HEK293 (cell line): ENCODE results near the gene ABCA1.

Source experiments
- CTCF ChIA-PET: fragments of 350-600 bp; formaldehyde crosslinking; extraction: SDS; loops from one replicate; lab custom pipeline; 2021; ENCODE audit warnings: antibody characterized with exemption; lab: Yijun Ruan, JAX
- POLR2A ChIA-PET: fragments of 300-600 bp; formaldehyde crosslinking; extraction: SDS; loops from one replicate; lab custom pipeline; 2020; ENCODE audit warnings: antibody characterized with exemption, inconsistent platforms; lab: Yijun Ruan, JAX
- H3K27ac ChIP-seq: fragments of 200-500 bp; sonication (Bioruptor generic); 2 replicates; pipeline ENCODE4 v1.5.1; 2014; ENCODE audit warnings: low read depth, low read length, control low read depth, inconsistent platforms; ENCODE audit errors: extremely low read depth
- H3K36me3 ChIP-seq, 2 experiments: fragments of 200-500 bp in 1 of 2; sonication (Bioruptor generic) in 1 of 2; 1 replicate in 1 of 2; 2 replicates in 1 of 2; pipeline ENCODE4 v1.5.1; 2014 to 2017; ENCODE audit warnings: inconsistent platforms in 2 of 2, low read length in 2 of 2; ENCODE audit not compliant: control insufficient read depth in 2 of 2, insufficient read depth in 1 of 2
- H3K4me1 ChIP-seq: fragments of 200-500 bp; sonication (Bioruptor generic); 2 replicates; pipeline ENCODE4 v1.5.1; 2014; ENCODE audit warnings: mild to moderate bottlenecking, low read length, inconsistent platforms; ENCODE audit not compliant: control insufficient read depth, insufficient read depth
- H3K4me3 ChIP-seq: 2 replicates; pipeline ENCODE4 v1.5.1; 2011; ENCODE audit warnings: low read depth, mild to moderate bottlenecking, control low read depth, low read length, moderate library complexity
- H3K9me3 ChIP-seq: fragments of 200-500 bp; sonication (Bioruptor generic); 2 replicates; pipeline ENCODE4 v1.5.1; 2014; ENCODE audit warnings: low read depth, low read length, inconsistent platforms; ENCODE audit not compliant: control insufficient read depth, insufficient read depth
- FEZF1 ChIP-seq: fragments of 450-650 bp; formaldehyde crosslinking; IDR thresholded peaks from 2 replicates; pipeline ENCODE4 v1.5.1; 2016; ENCODE audit warnings: missing biosample characterization, missing genetic modification characterization
- SP2 ChIP-seq: fragments of 450-650 bp; formaldehyde crosslinking; IDR thresholded peaks from 2 replicates; pipeline ENCODE4 v1.5.1; 2016; ENCODE audit warnings: missing biosample characterization, missing genetic modification characterization
- TRIM28 ChIP-seq: IDR thresholded peaks from 2 replicates; pipeline ENCODE4 v1.6.1; 2011; ENCODE audit warnings: low read length, control low read depth, borderline replicate concordance
- YY2 ChIP-seq: fragments of 450-650 bp; formaldehyde crosslinking; IDR thresholded peaks from 2 replicates; pipeline ENCODE4 v1.5.1; 2016; ENCODE audit warnings: missing biosample characterization, missing genetic modification characterization
- ZBTB20 ChIP-seq: fragments of 450-650 bp; formaldehyde crosslinking; IDR thresholded peaks from 2 replicates; pipeline ENCODE4 v1.5.1; 2016; ENCODE audit warnings: missing biosample characterization, missing genetic modification characterization
- ZNF133 ChIP-seq: fragments of 450-650 bp; formaldehyde crosslinking; IDR thresholded peaks from 2 replicates; pipeline ENCODE4 v1.5.1; 2016; ENCODE audit warnings: missing biosample characterization, missing genetic modification characterization
- ZNF211 ChIP-seq: fragments of 450-650 bp; formaldehyde crosslinking; IDR thresholded peaks from 2 replicates; pipeline ENCODE4 v1.5.1; 2016; ENCODE audit warnings: low read depth, missing biosample characterization, missing genetic modification characterization
- ZNF221 ChIP-seq: fragments of 450-650 bp; formaldehyde crosslinking; IDR thresholded peaks from 2 replicates; pipeline ENCODE4 v1.5.1; 2017; ENCODE audit warnings: missing biosample characterization, missing genetic modification characterization, borderline replicate concordance
- ZNF350 ChIP-seq: fragments of 450-650 bp; formaldehyde crosslinking; IDR thresholded peaks from 2 replicates; pipeline ENCODE4 v1.5.0; 2017; ENCODE audit warnings: missing biosample characterization, mild to moderate bottlenecking, missing genetic modification characterization
- ZNF423 ChIP-seq: fragments of 450-650 bp; formaldehyde crosslinking; IDR thresholded peaks from 2 replicates; pipeline ENCODE4 v1.5.1; 2016; ENCODE audit warnings: missing biosample characterization, missing genetic modification characterization
- ZNF473 ChIP-seq: fragments of 450-650 bp; formaldehyde crosslinking; IDR thresholded peaks from 2 replicates; pipeline ENCODE4 v1.5.1; 2017; ENCODE audit warnings: missing biosample characterization, missing genetic modification characterization
- ZNF560 ChIP-seq: fragments of 450-650 bp; formaldehyde crosslinking; IDR thresholded peaks from 2 replicates; pipeline ENCODE4 v1.5.1; 2017; ENCODE audit warnings: missing biosample characterization, missing genetic modification characterization, borderline replicate concordance
- ZNF596 ChIP-seq: fragments of 450-650 bp; IDR thresholded peaks from 2 replicates; pipeline ENCODE4 v1.5.0; 2018; ENCODE audit warnings: missing biosample characterization, mild to moderate bottlenecking, missing genetic modification characterization, moderate library complexity
- ZNF658 ChIP-seq: fragments of 450-650 bp; formaldehyde crosslinking; IDR thresholded peaks from 2 replicates; pipeline ENCODE4; 2016; ENCODE audit warnings: missing biosample characterization, missing genetic modification characterization
- ZNF747 ChIP-seq: fragments of 450-650 bp; formaldehyde crosslinking; IDR thresholded peaks from 2 replicates; pipeline ENCODE4 v1.5.1; 2016; ENCODE audit warnings: missing biosample characterization, missing genetic modification characterization
- ZNF76 ChIP-seq: fragments of 450-650 bp; formaldehyde crosslinking; IDR thresholded peaks from 2 replicates; pipeline ENCODE4; 2016; ENCODE audit warnings: low read depth, missing biosample characterization, missing genetic modification characterization, borderline replicate concordance
- ZNF792 ChIP-seq: fragments of 450-650 bp; formaldehyde crosslinking; IDR thresholded peaks from 2 replicates; pipeline ENCODE4 v1.5.1; 2016; ENCODE audit warnings: missing biosample characterization, missing genetic modification characterization
- ZXDB ChIP-seq: fragments of 450-650 bp; formaldehyde crosslinking; IDR thresholded peaks from 2 replicates; pipeline ENCODE4 v1.5.1; 2016; ENCODE audit warnings: missing biosample characterization, missing genetic modification characterization
- TF ChIP-seq, protein P1 (sequence below): fragments of 450-650 bp; formaldehyde crosslinking; IDR thresholded peaks from 2 replicates; pipeline ENCODE4 v1.5.1; 2016; ENCODE audit warnings: missing biosample characterization, missing genetic modification characterization
- TF ChIP-seq, protein P2 (sequence below): fragments of 450-650 bp; formaldehyde crosslinking; IDR thresholded peaks from 2 replicates; pipeline ENCODE4 v1.5.1; 2016; ENCODE audit warnings: missing biosample characterization, missing genetic modification characterization
- TF ChIP-seq, protein P3 (sequence below): fragments of 450-650 bp; formaldehyde crosslinking; IDR thresholded peaks from 2 replicates; pipeline ENCODE4 v1.5.1; 2017; ENCODE audit warnings: missing biosample characterization, missing genetic modification characterization
- TF ChIP-seq, protein P4 (sequence below): fragments of 450-650 bp; formaldehyde crosslinking; IDR thresholded peaks from 2 replicates; pipeline ENCODE4 v1.5.1; 2016; ENCODE audit warnings: missing biosample characterization, missing genetic modification characterization
- TF ChIP-seq, protein P5 (sequence below): fragments of 450-650 bp; formaldehyde crosslinking; IDR thresholded peaks from 2 replicates; pipeline ENCODE4 v1.5.1; 2017; ENCODE audit warnings: missing biosample characterization, missing genetic modification characterization

The ABCA1 gene

DNA sequence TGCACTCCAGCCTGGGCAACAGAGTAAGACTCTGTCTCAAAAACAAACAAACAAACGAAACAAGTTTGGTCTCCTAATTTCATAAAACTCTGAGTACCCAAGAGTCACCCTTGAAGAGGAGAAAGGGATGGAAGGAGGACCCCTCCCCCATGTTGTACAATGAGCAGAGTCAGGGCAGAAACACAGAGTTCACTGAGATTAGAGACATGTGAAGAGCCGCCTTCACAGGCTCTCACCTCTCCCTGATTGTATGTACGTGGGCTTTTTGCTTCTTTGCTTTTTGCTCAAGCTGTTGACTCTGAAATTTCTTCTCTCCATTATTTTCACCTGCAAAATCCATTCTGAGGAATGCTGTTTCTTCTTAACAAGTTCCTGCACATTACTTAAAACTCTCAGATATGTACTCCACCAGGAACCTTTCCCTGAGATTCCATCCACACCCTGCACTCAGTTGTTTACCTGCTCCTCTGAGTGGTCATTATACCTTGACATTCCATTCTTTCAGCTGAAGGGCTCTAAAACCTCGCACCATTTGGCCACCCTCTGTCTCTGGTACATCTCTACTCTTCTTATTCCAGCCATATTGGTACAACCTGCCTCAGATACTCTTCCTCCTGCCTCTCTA, 44.4 kb upstream of the ABCA1 start:
- H3K4me3 ChIP-seq = no peak overlapping the region
- POLR2A ChIA-PET = interaction anchor here (1.0 kb wide), 1 partner anchor 272 kb away, joined by 3 read pairs; the partner anchor contains the start of gene SLC44A1

DNA sequence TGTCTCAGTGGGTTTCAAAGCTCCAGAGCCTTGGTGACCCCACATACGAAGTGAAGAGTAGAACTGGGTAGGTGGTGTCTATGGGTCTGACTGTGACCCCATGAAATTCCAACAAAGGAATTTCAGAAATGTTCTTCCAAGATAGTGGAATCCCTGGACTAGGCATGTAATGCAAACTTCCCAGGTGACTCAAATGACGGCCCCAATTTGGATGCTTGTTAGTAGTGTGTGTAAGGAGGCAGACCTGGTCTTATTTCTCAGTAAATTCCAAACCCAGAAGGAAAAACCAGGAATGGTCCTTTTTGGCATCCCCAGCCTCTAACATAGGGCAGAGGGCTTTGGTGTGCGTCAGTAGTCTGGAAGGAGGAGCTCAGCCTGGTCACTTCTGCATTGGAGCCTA, 43.6 kb upstream of the ABCA1 start:
- Histone ChIP-seq H3K36me3 (no peaks in the 10 kb centered on the region), H3K9me3 (no peaks in the 10 kb centered on the region), H3K4me3 (no peak overlapping the region), H3K4me1 (no peaks in the 10 kb centered on the region), H3K27ac (no peak overlapping the region)
- TF ChIP-seq, protein P1, sequence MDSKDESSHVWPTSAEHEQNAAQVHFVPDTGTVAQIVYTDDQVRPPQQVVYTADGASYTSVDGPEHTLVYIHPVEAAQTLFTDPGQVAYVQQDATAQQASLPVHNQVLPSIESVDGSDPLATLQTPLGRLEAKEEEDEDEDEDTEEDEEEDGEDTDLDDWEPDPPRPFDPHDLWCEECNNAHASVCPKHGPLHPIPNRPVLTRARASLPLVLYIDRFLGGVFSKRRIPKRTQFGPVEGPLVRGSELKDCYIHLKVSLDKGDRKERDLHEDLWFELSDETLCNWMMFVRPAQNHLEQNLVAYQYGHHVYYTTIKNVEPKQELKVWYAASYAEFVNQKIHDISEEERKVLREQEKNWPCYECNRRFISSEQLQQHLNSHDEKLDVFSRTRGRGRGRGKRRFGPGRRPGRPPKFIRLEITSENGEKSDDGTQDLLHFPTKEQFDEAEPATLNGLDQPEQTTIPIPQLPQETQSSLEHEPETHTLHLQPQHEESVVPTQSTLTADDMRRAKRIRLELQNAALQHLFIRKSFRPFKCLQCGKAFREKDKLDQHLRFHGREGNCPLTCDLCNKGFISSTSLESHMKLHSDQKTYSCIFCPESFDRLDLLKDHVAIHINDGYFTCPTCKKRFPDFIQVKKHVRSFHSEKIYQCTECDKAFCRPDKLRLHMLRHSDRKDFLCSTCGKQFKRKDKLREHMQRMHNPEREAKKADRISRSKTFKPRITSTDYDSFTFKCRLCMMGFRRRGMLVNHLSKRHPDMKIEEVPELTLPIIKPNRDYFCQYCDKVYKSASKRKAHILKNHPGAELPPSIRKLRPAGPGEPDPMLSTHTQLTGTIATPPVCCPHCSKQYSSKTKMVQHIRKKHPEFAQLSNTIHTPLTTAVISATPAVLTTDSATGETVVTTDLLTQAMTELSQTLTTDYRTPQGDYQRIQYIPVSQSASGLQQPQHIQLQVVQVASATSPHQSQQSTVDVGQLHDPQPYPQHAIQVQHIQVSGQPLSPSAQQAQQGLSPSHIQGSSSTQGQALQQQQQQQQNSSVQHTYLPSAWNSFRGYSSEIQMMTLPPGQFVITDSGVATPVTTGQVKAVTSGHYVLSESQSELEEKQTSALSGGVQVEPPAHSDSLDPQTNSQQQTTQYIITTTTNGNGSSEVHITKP (tag by site-specific recombination) = no peak
- TF ChIP-seq FEZF1 (tag by site-specific recombination) = no peak
- no peak for TF ChIP-seq TRIM28
- no peak for TF ChIP-seq SP2 (tag by site-specific recombination)
- no peak for TF ChIP-seq ZNF658 (tag by site-specific recombination)
- TF ChIP-seq ZNF473 (tag by site-specific recombination) = no peak
- no peak for TF ChIP-seq YY2 (tag by site-specific recombination)
- no peak for TF ChIP-seq ZNF560 (tag by site-specific recombination)
- TF ChIP-seq, protein P2, sequence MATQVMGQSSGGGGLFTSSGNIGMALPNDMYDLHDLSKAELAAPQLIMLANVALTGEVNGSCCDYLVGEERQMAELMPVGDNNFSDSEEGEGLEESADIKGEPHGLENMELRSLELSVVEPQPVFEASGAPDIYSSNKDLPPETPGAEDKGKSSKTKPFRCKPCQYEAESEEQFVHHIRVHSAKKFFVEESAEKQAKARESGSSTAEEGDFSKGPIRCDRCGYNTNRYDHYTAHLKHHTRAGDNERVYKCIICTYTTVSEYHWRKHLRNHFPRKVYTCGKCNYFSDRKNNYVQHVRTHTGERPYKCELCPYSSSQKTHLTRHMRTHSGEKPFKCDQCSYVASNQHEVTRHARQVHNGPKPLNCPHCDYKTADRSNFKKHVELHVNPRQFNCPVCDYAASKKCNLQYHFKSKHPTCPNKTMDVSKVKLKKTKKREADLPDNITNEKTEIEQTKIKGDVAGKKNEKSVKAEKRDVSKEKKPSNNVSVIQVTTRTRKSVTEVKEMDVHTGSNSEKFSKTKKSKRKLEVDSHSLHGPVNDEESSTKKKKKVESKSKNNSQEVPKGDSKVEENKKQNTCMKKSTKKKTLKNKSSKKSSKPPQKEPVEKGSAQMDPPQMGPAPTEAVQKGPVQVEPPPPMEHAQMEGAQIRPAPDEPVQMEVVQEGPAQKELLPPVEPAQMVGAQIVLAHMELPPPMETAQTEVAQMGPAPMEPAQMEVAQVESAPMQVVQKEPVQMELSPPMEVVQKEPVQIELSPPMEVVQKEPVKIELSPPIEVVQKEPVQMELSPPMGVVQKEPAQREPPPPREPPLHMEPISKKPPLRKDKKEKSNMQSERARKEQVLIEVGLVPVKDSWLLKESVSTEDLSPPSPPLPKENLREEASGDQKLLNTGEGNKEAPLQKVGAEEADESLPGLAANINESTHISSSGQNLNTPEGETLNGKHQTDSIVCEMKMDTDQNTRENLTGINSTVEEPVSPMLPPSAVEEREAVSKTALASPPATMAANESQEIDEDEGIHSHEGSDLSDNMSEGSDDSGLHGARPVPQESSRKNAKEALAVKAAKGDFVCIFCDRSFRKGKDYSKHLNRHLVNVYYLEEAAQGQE (tag by site-specific recombination) = no peak
- TF ChIP-seq ZNF596 (tag by site-specific recombination) = no peak
- ChIA-PET POLR2A (interaction anchor here (0.7 to 1.0 kb wide), 2 partner anchors 101 to 273 kb away, joined by 3 read pairs; partner anchors contain the start of gene SLC44A1), CTCF (no interaction called here)

More for the DNA sequence above, 44.4 kb upstream of the ABCA1 start:
- Histone ChIP-seq H3K27ac (no peak overlapping the region), H3K4me1 (no peaks in the 10 kb centered on the region), H3K36me3 (no peaks in the 10 kb centered on the region), H3K9me3 (no peaks in the 10 kb centered on the region)
- CTCF ChIA-PET = no interaction called here
- TF ChIP-seq ZNF76 (tag by site-specific recombination) (no peak), ZNF747 (tag by site-specific recombination) (no peak), ZBTB20 (tag by site-specific recombination) (no peak), ZNF221 (tag by site-specific recombination) (no peak), ZNF350 (tag by site-specific recombination) (no peak), ZNF792 (tag by site-specific recombination) (no peak), ZNF423 (tag by site-specific recombination) (no peak), ZNF133 (tag by site-specific recombination) (no peak), ZXDB (no peak), ZNF211 (tag by site-specific recombination) (no peak)
- TF ChIP-seq, protein P3, sequence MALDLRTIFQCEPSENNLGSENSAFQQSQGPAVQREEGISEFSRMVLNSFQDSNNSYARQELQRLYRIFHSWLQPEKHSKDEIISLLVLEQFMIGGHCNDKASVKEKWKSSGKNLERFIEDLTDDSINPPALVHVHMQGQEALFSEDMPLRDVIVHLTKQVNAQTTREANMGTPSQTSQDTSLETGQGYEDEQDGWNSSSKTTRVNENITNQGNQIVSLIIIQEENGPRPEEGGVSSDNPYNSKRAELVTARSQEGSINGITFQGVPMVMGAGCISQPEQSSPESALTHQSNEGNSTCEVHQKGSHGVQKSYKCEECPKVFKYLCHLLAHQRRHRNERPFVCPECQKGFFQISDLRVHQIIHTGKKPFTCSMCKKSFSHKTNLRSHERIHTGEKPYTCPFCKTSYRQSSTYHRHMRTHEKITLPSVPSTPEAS = no peak
- TF ChIP-seq, protein P4, sequence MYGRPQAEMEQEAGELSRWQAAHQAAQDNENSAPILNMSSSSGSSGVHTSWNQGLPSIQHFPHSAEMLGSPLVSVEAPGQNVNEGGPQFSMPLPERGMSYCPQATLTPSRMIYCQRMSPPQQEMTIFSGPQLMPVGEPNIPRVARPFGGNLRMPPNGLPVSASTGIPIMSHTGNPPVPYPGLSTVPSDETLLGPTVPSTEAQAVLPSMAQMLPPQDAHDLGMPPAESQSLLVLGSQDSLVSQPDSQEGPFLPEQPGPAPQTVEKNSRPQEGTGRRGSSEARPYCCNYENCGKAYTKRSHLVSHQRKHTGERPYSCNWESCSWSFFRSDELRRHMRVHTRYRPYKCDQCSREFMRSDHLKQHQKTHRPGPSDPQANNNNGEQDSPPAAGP (tag by site-specific recombination) = no peak
- TF ChIP-seq, protein P5, sequence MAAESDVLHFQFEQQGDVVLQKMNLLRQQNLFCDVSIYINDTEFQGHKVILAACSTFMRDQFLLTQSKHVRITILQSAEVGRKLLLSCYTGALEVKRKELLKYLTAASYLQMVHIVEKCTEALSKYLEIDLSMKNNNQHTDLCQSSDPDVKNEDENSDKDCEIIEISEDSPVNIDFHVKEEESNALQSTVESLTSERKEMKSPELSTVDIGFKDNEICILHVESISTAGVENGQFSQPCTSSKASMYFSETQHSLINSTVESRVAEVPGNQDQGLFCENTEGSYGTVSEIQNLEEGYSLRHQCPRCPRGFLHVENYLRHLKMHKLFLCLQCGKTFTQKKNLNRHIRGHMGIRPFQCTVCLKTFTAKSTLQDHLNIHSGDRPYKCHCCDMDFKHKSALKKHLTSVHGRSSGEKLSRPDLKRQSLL (tag by site-specific recombination) = no peak
